ENCODE measurements around the gene TCIRG1.

The TCIRG1 gene

DNA sequence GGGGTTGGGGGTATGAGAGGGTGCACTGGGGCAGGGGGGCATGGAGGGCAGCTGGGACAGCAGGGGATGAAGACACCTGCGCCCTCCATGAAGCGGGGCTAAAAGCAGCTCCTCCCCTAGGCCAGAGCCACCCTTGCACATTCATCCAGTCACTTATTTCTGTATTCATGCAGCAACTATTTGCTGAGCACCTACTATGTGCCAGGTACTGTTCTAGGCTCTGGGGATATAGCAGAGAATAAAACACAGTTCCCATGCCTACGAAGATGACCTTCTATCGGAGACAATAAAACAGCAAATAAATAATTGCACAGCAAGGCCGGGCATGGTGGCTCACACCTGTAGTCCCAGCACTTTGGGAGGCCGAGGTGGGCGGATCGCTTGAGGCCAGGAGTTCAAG lies 23.4 kb upstream of the TCIRG1 start:
- Histone ChIP-seq H4K20me1 (ENCODE audit: low read depth, low read length) (no peaks in the 10 kb centered on the region), H3K36me3 (ENCODE audit: low read length) (no peaks in the 10 kb centered on the region), H3K27ac (ENCODE audit: low read depth, low read length) (no peak overlapping the region), H3K4me3 (ENCODE audit: insufficient read depth, low read length, poor library complexity, severe bottlenecking) (no peak overlapping the region), H3K4me2 (ENCODE audit: low read depth, low read length, poor library complexity, severe bottlenecking) (no peak overlapping the region), H3K9ac (ENCODE audit: low read length) (no peak overlapping the region), H2AFZ (ENCODE audit: low read depth, low read length, severe bottlenecking) (no peak overlapping the region), H3K9me2 (replicated peaks; ENCODE audit: insufficient read depth, low read length) (no peaks in the 10 kb centered on the region), H3K79me2 (ENCODE audit: insufficient read depth, low read length) (no peaks in the 10 kb centered on the region), H3K9me3 (ENCODE audit: insufficient read depth, low read length) (no peaks in the 10 kb centered on the region), H3F3A (ENCODE audit: insufficient read depth) (no peaks in the 10 kb centered on the region), H3K27me3 (ENCODE audit: low read length) (no peaks in the 10 kb centered on the region)
- no peak for TF ChIP-seq EZH2phosphoT487 (conservative IDR thresholded peaks at IDR 0.05; ENCODE audit: low read length)
- TF ChIP-seq, protein P1, sequence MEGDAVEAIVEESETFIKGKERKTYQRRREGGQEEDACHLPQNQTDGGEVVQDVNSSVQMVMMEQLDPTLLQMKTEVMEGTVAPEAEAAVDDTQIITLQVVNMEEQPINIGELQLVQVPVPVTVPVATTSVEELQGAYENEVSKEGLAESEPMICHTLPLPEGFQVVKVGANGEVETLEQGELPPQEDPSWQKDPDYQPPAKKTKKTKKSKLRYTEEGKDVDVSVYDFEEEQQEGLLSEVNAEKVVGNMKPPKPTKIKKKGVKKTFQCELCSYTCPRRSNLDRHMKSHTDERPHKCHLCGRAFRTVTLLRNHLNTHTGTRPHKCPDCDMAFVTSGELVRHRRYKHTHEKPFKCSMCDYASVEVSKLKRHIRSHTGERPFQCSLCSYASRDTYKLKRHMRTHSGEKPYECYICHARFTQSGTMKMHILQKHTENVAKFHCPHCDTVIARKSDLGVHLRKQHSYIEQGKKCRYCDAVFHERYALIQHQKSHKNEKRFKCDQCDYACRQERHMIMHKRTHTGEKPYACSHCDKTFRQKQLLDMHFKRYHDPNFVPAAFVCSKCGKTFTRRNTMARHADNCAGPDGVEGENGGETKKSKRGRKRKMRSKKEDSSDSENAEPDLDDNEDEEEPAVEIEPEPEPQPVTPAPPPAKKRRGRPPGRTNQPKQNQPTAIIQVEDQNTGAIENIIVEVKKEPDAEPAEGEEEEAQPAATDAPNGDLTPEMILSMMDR (IDR thresholded peaks at IDR 0.05; ENCODE audit: insufficient read depth, low read length, poor library complexity, severe bottlenecking), result no peak

DNA sequence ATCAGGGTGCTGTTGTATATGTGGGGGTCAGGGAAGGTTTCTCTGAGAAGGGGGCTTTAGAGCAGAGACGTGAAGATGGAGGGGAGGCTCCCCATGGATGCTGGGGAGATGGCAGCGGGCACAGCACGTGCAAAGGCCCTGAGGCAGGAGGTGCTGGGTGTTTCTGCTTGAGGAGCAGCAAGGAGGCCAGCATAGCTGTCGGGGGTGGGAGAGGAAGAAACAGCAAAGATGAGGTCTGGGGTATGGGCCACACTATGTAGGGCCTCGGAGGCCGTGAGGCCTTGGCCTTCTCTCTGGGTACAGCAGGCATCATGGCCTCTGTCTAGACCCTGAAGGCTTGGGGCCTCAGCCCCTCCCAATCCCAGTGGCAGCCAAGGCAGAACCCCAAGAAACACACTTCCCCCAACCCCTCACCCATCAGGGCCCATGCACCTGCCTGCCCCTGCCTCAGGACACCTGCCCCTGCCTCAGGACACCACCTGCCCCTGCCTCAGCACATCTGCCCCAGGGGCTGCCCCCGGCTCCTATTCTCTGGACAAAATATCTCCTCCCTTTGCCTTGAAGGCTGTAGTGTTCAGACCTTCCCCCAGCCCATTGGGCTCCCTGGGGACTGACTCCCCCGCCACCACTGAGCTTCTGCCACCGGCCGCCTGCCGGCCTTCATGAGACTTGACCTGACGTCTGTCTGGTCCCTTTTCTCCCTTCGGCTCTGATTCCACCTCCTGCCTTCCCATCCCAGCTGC lies 22.5 kb upstream of the TCIRG1 start:
- no peaks in the 10 kb centered on the region for H3K9me3 ChIP-seq (ENCODE audit: insufficient read depth, low read length)
- no peak overlapping the region for H3K4me2 ChIP-seq (ENCODE audit: low read depth, low read length, poor library complexity, severe bottlenecking)
- no peaks in the 10 kb centered on the region for H3K9me2 ChIP-seq (replicated peaks; ENCODE audit: insufficient read depth, low read length)
- no peaks in the 10 kb centered on the region for H4K20me1 ChIP-seq (ENCODE audit: low read depth, low read length)
- no peak overlapping the region for H3K27ac ChIP-seq (ENCODE audit: low read depth, low read length)
- H3K79me2 ChIP-seq (ENCODE audit: insufficient read depth, low read length), result no peaks in the 10 kb centered on the region
- no peak overlapping the region for H3K9ac ChIP-seq (ENCODE audit: low read length)
- no peaks in the 10 kb centered on the region for H3K36me3 ChIP-seq (ENCODE audit: low read length)
- H2AFZ ChIP-seq (ENCODE audit: low read depth, low read length, severe bottlenecking), result no peak overlapping the region
- TF ChIP-seq, protein P1 (IDR thresholded peaks at IDR 0.05; ENCODE audit: insufficient read depth, low read length, poor library complexity, severe bottlenecking), result no peak
- TF ChIP-seq EZH2phosphoT487 (conservative IDR thresholded peaks at IDR 0.05; ENCODE audit: low read length), result no peak
- no peak overlapping the region for H3K4me3 ChIP-seq (ENCODE audit: insufficient read depth, low read length, poor library complexity, severe bottlenecking)
- H3F3A ChIP-seq (ENCODE audit: insufficient read depth), result no peaks in the 10 kb centered on the region
- no peaks in the 10 kb centered on the region for H3K27me3 ChIP-seq (ENCODE audit: low read length)

DNA sequence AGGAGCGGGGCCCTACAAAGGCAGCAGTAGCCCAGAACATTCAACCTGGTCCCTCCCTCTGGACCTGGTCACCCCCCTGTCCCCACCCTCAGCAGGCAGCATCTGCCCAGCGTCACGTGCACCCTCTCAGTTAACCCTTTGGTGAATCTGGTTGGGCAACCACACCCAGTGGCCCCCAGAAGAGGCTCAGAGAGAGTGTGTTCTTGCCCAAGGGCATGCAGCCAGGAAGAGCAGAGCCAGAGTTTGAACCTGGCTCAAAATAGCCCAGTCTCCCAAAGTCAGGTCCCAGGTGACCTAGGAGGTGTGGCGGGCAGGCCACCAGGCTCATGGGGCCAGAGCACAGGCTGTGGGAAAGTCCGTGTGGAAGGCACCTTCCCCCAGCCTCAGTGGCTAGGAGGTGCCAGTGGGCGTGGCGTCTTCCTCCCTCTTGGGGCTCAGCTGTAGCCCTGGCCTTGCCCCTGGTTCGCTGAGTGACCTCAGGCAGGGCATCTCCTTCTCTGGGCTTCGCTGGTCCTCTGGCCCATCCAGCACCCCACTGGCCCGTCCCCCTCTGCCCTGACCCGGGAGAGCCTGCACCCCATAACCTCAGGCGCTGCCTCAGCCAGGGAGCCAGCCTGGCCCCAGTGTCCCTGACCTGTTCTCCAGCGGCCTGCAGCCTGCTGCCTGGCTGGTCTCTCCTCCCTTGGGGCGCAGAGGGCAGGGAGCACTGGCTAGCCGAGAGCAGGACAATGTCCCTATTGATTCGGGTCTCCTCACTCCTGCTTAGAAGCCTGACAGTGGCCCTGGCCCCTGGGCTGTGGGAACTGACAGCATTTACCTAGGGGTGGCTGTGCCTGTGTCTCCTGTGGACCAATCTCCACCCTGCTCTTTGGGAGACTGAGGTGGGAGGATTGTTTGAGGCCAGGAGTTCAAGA lies 21.7 kb upstream of the TCIRG1 start:
- Histone ChIP-seq H4K20me1 (ENCODE audit: low read depth, low read length) (no peaks in the 10 kb centered on the region), H3K9me2 (replicated peaks; ENCODE audit: insufficient read depth, low read length) (no peaks in the 10 kb centered on the region), H3K36me3 (ENCODE audit: low read length) (no peaks in the 10 kb centered on the region), H3K9me3 (ENCODE audit: insufficient read depth, low read length) (no peaks in the 10 kb centered on the region), H2AFZ (ENCODE audit: low read depth, low read length, severe bottlenecking) (no peak overlapping the region), H3K4me3 (ENCODE audit: insufficient read depth, low read length, poor library complexity, severe bottlenecking) (no peak overlapping the region), H3K27me3 (ENCODE audit: low read length) (no peaks in the 10 kb centered on the region), H3F3A (ENCODE audit: insufficient read depth) (no peaks in the 10 kb centered on the region), H3K4me2 (ENCODE audit: low read depth, low read length, poor library complexity, severe bottlenecking) (no peak overlapping the region), H3K9ac (ENCODE audit: low read length) (no peak overlapping the region), H3K79me2 (ENCODE audit: insufficient read depth, low read length) (no peaks in the 10 kb centered on the region), H3K27ac (ENCODE audit: low read depth, low read length) (no peak overlapping the region)
- TF ChIP-seq, protein P1 (IDR thresholded peaks at IDR 0.05; ENCODE audit: insufficient read depth, low read length, poor library complexity, severe bottlenecking), result no peak
- no peak for TF ChIP-seq EZH2phosphoT487 (conservative IDR thresholded peaks at IDR 0.05; ENCODE audit: low read length)

Measured in SU-DHL-6 (cell line).